Measurements from ENCODE around the gene UBE3B. TPM values are rescaled to one million over a fixed set of nuclear protein-coding genes. Genes with fewer than 3 reads are reported as not detected.

The UBE3B gene
- polyA plus RNA-seq, 1 experiment = 43.9 TPM

- no peaks in the 10 kb centered on the region for H3K27me3 ChIP-seq (ENCODE audit: control insufficient read depth, insufficient read depth, low read length)
- DNase-seq (ENCODE audit: low read depth) = no peak
- H3K4me3 ChIP-seq (ENCODE audit: low read depth, low read length) = no peak overlapping the region
- peaks cover 37% of the 10 kb centered on the region for H3K36me3 ChIP-seq (ENCODE audit: control insufficient read depth, insufficient read depth, low read length)
- CTCF ChIA-PET = interaction anchor here (0.7 to 2.6 kb wide), 5 partner anchors 14 to 27 kb away, joined by 3 to 10 read pairs (median 3); no protein-coding TSS in a partner anchor
- TF ChIP-seq CTCF (IDR thresholded peaks at IDR 0.05; ENCODE audit: insufficient read depth, low read depth, low read length) = no peak
- POLR2A ChIA-PET = no interaction called here
Measured at GRCh38 chr12:109448707-109449390, 28.6 kb upstream of the UBE3B start.

GRCh38 chr12:109449845-109450532 lies 27.4 kb upstream of the UBE3B start:
- peaks cover 42% of the 10 kb centered on the region for H3K36me3 ChIP-seq (ENCODE audit: control insufficient read depth, insufficient read depth, low read length)
- no peak for DNase-seq (ENCODE audit: low read depth)
- POLR2A ChIA-PET = no interaction called here

GRCh38 chr12:109450980-109451379 lies 26.5 kb upstream of the UBE3B start:
- H3K36me3 ChIP-seq (ENCODE audit: control insufficient read depth, insufficient read depth, low read length) = peaks cover 46% of the 10 kb centered on the region
- no peak for DNase-seq (ENCODE audit: low read depth)
- TF ChIP-seq CTCF (IDR thresholded peaks at IDR 0.05; ENCODE audit: insufficient read depth, low read depth, low read length) = no peak
- H3K27me3 ChIP-seq (ENCODE audit: control insufficient read depth, insufficient read depth, low read length) = no peaks in the 10 kb centered on the region
- H3K4me3 ChIP-seq (ENCODE audit: low read depth, low read length) = no peak overlapping the region
- POLR2A ChIA-PET = no interaction called here
- CTCF ChIA-PET = interaction anchor here (0.9 to 1.6 kb wide), 2 partner anchors 16 to 39 kb away, joined by 3 to 5 read pairs; no protein-coding TSS in a partner anchor

More at GRCh38 chr12:109449845-109450532, 27.4 kb upstream of the UBE3B start:
- Histone ChIP-seq H3K4me3 (ENCODE audit: low read depth, low read length) (no peak overlapping the region), H3K27me3 (ENCODE audit: control insufficient read depth, insufficient read depth, low read length) (no peaks in the 10 kb centered on the region)
- CTCF ChIA-PET = interaction anchor here (0.7 to 2.6 kb wide), 4 partner anchors 15 to 22 kb away, joined by 3 to 10 read pairs (median 4); no protein-coding TSS in a partner anchor
- TF ChIP-seq CTCF (IDR thresholded peaks at IDR 0.05; ENCODE audit: insufficient read depth, low read depth, low read length) = no peak

- ChIA-PET POLR2A (no interaction called here), CTCF (interaction anchor here (0.9 to 1.6 kb wide), 2 partner anchors 17 to 38 kb away, joined by 3 to 5 read pairs; no protein-coding TSS in a partner anchor)
- Histone ChIP-seq H3K27me3 (ENCODE audit: control insufficient read depth, insufficient read depth, low read length) (no peaks in the 10 kb centered on the region), H3K36me3 (ENCODE audit: control insufficient read depth, insufficient read depth, low read length) (peaks cover 49% of the 10 kb centered on the region), H3K4me3 (ENCODE audit: low read depth, low read length) (no peak overlapping the region)
- no peak for DNase-seq (ENCODE audit: low read depth)
- TF ChIP-seq CTCF (IDR thresholded peaks at IDR 0.05; ENCODE audit: insufficient read depth, low read depth, low read length) = no peak
Measured at GRCh38 chr12:109451400-109451799, 26.0 kb upstream of the UBE3B start.

- no peak for DNase-seq (ENCODE audit: low read depth)
- no peaks in the 10 kb centered on the region for H3K27me3 ChIP-seq (ENCODE audit: control insufficient read depth, insufficient read depth, low read length)
- H3K36me3 ChIP-seq (ENCODE audit: control insufficient read depth, insufficient read depth, low read length) = peaks cover 50% of the 10 kb centered on the region
- no peak overlapping the region for H3K4me3 ChIP-seq (ENCODE audit: low read depth, low read length)
- no peak for TF ChIP-seq CTCF (IDR thresholded peaks at IDR 0.05; ENCODE audit: insufficient read depth, low read depth, low read length)
- POLR2A ChIA-PET = no interaction called here
- CTCF ChIA-PET = interaction anchor here (1.0 kb wide), 2 partner anchors 9 to 26 kb away, joined by 3 read pairs; no protein-coding TSS in a partner anchor
Measured at GRCh38 chr12:109452489-109452888, 24.9 kb upstream of the UBE3B start.
